HepG2 (cell line): ENCODE data around the gene EBLN2.

Experiments used
- FOSL1 ChIP-seq: sonication (generic); formaldehyde crosslinking; IDR thresholded peaks from 2 replicates; pipeline ENCODE4 v1.9.0; 2021; ENCODE audit warnings: missing genetic modification reagents, borderline replicate concordance
- IKZF1 ChIP-seq: fragments of 450-650 bp; IDR thresholded peaks from 2 replicates; pipeline ENCODE4 v1.7.1; 2016
- KAT8 ChIP-seq: IDR thresholded peaks from 2 replicates; pipeline ENCODE4 v1.6.1; 2016; ENCODE audit warnings: missing genetic modification reagents, missing compliant biosample characterization
- KLF16 ChIP-seq, 2 experiments: sonication (generic) in 1 of 2; formaldehyde crosslinking in 1 of 2; IDR thresholded peaks; 2 replicates each; pipeline versions ENCODE4 v1.6.1 to v1.8.0; 2016 to 2023; ENCODE audit warnings: missing genetic modification reagents in 2 of 2, missing compliant biosample characterization in 1 of 2
- NFE2L1 ChIP-seq: sonication (generic); formaldehyde crosslinking; IDR thresholded peaks from 2 replicates; pipeline ENCODE4 v1.4.0; 2020; ENCODE audit warnings: missing genetic modification reagents, mild to moderate bottlenecking, borderline replicate concordance
- ZNF747 ChIP-seq: sonication (generic); formaldehyde crosslinking; IDR thresholded peaks from 2 replicates; pipeline ENCODE4 v1.8.1; 2023; ENCODE audit warnings: missing genetic modification reagents, mild to moderate bottlenecking, borderline replicate concordance
- ZNF776 ChIP-seq: sonication (generic); formaldehyde crosslinking; IDR thresholded peaks from 2 replicates; pipeline ENCODE4 v1.4.0; 2020; ENCODE audit warnings: mild to moderate bottlenecking, missing genetic modification reagents
- TF ChIP-seq, protein P1 (sequence below): sonication (generic); formaldehyde crosslinking; IDR thresholded peaks from 2 replicates; pipeline ENCODE4 v1.5.0; 2020; ENCODE audit warnings: mild to moderate bottlenecking, missing genetic modification reagents, moderate library complexity
- TF ChIP-seq, protein P2 (sequence below): sonication (generic); formaldehyde crosslinking; IDR thresholded peaks from 2 replicates; pipeline ENCODE4 v1.8.1; 2023; ENCODE audit warnings: mild to moderate bottlenecking, missing genetic modification reagents

DNA sequence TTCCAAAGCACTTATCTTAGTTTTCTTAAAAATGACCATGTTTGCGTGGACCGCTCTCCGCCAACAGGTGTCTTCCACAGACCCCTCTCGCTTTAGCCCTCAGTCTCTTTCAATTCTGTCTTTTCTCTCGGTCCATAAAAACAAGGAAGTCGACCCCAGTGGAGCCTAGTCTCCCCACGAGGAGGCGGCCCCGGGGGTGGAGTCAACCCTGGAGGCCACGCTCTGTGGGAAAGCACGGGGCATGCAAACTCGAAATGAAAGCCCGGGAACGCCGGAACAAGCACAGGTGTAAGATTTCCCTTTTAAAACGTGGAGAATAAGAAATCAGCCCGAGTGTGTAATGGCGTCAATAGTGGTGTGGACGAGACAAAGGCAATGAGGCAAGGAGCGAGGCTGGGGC is 49.1 kb downstream of the EBLN2 start:
- TF ChIP-seq, protein P1, sequence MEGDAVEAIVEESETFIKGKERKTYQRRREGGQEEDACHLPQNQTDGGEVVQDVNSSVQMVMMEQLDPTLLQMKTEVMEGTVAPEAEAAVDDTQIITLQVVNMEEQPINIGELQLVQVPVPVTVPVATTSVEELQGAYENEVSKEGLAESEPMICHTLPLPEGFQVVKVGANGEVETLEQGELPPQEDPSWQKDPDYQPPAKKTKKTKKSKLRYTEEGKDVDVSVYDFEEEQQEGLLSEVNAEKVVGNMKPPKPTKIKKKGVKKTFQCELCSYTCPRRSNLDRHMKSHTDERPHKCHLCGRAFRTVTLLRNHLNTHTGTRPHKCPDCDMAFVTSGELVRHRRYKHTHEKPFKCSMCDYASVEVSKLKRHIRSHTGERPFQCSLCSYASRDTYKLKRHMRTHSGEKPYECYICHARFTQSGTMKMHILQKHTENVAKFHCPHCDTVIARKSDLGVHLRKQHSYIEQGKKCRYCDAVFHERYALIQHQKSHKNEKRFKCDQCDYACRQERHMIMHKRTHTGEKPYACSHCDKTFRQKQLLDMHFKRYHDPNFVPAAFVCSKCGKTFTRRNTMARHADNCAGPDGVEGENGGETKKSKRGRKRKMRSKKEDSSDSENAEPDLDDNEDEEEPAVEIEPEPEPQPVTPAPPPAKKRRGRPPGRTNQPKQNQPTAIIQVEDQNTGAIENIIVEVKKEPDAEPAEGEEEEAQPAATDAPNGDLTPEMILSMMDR (CRISPR knock-in tag), result no peak
- TF ChIP-seq FOSL1 (CRISPR knock-in tag) (no peak), IKZF1 (no peak), NFE2L1 (no peak), ZNF747 (no peak), ZNF776 (CRISPR knock-in tag) (no peak), KAT8 (CRISPR knock-in tag) (no peak), KLF16 (CRISPR knock-in tag; IDR thresholded peaks at IDR 0.05) (no peak)
- TF ChIP-seq, protein P2, sequence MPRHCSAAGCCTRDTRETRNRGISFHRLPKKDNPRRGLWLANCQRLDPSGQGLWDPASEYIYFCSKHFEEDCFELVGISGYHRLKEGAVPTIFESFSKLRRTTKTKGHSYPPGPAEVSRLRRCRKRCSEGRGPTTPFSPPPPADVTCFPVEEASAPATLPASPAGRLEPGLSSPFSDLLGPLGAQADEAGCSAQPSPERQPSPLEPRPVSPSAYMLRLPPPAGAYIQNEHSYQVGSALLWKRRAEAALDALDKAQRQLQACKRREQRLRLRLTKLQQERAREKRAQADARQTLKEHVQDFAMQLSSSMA (CRISPR knock-in tag), result no peak
